Left ventricle myocardium superior (tissue), 1 donor: ENCODE data around the gene SPATA22. TPM values are rescaled to one million over a fixed set of nuclear protein-coding genes. Genes with fewer than 3 reads are reported as not detected.
"Not testable (repeated sequence)": the region's sequence is repeated elsewhere in the genome, so short reads cannot be mapped to it uniquely, and the experiment has no call there.

Experiments used
- ATAC-seq: fragments of 200-7000 bp; cut with Tn5 transposase; one replicate; pipeline ENCODE4 v1.9.1; 2020; ENCODE audit warnings: mild to moderate bottlenecking, moderate library complexity
- DNase-seq: peaks from one replicate; pipeline ENCODE4 v3.0.0-alpha.2; 2020
- intact Hi-C: fragments of 100-400 bp; cut with micrococcal nuclease; formaldehyde crosslinking; loops from one replicate; pipeline ENCODE4 v1.11.0; 2022
- total RNA-seq: library from RNA; stranded (reverse); fragmentation: NEBNext Ultra II Directional; extraction: Animal tissue kit (Norgen Biotek cat#: 25700); gene quantifications from one replicate; pipeline ENCODE4 v1.2.1, GENCODE V29; 2021
- donor health status: DM: no; HTN: yes; CAD: no; lungs with severe emphysema.

The SPATA22 gene
- total RNA-seq, 1 donor from 2014 or later: 0.50 TPM

GRCh38 chr17:3475812-3476610 is 4.4 kb upstream of the SPATA22 start, which contains the start of gene ASPA:
Gene ASPA (plus strand): TSS chr17:3475997. CDS start chr17:3476160, 163 bp downstream.
- ATAC-seq (peak; percentile 71), DNase-seq (no peak)
- intact Hi-C loops: no loop called here

GRCh38 chr17:3475251-3475685 is 3.6 kb upstream of the SPATA22 start:
- intact Hi-C loops: no loop called here
- no peak for DNase-seq
- peak; percentile 48 for ATAC-seq

GRCh38 chr17:3474212-3474611 is 2.6 kb upstream of the SPATA22 start:
- no peak for ATAC-seq
- no peak for DNase-seq
- intact Hi-C loops: no loop called here

GRCh38 chr17:3472137-3472536 is 518 bp upstream of the SPATA22 start:
- ATAC-seq (no peak), DNase-seq (no peak)
- intact Hi-C loops: no loop called here

- no peak for ATAC-seq
- intact Hi-C loops: no loop called here
- DNase-seq: no peak
Observed at GRCh38 chr17:3469529-3469928, 2.1 kb downstream of the SPATA22 start.

- intact Hi-C loops, DNase-seq, ATAC-seq: not testable (repeated sequence)
Observed at GRCh38 chr17:3466355-3466754, 5.3 kb downstream of the SPATA22 start.

GRCh38 chr17:3448059-3448665 is 23.5 kb downstream of the SPATA22 start:
- intact Hi-C loops: no loop called here
- no peak for ATAC-seq
- no peak for DNase-seq

GRCh38 chr17:3447625-3448024 is 24.0 kb downstream of the SPATA22 start:
- DNase-seq (no peak), ATAC-seq (no peak)
- intact Hi-C loops: no loop called here

- ATAC-seq (no peak), DNase-seq (no peak)
- intact Hi-C loops: no loop called here
Observed at GRCh38 chr17:3440451-3440850, 31.2 kb downstream of the SPATA22 start.

GRCh38 chr17:3438368-3438767 is 33.3 kb downstream of the SPATA22 start:
- intact Hi-C loops: no loop called here
- no peak for ATAC-seq
- DNase-seq: no peak

- intact Hi-C loops: no loop called here
- DNase-seq: no peak
- no peak for ATAC-seq
Observed at GRCh38 chr17:3433741-3434140, 37.9 kb downstream of the SPATA22 start, which contains the start of gene OR1E2. Gene OR1E2 (minus strand): TSS chr17:3433841. CDS start chr17:3433841, 0 bp downstream.

- intact Hi-C loops, ATAC-seq: not testable (repeated sequence)
- peak; percentile 37 for DNase-seq
Observed at GRCh38 chr17:3433215-3433614, 38.4 kb downstream of the SPATA22 start.

- DNase-seq (no peak), ATAC-seq (no peak)
- intact Hi-C loops: no loop called here
Observed at GRCh38 chr17:3418222-3418621, 53.4 kb downstream of the SPATA22 start.

- intact Hi-C loops: no loop called here
- DNase-seq (no peak), ATAC-seq (no peak)
Observed at GRCh38 chr17:3415610-3416009, 56.0 kb downstream of the SPATA22 start.

- ATAC-seq, DNase-seq, intact Hi-C loops: not testable (repeated sequence)
Observed at GRCh38 chr17:3412216-3412615, 59.4 kb downstream of the SPATA22 start.

GRCh38 chr17:3411070-3411469 is 60.5 kb downstream of the SPATA22 start, which contains the start of gene OR3A3:
Gene OR3A3 (plus strand): TSS chr17:3411370.
- intact Hi-C loops: no loop called here
- ATAC-seq: no peak
- no peak for DNase-seq

GRCh38 chr17:3403856-3404255 is 67.8 kb downstream of the SPATA22 start:
- ATAC-seq, intact Hi-C loops, DNase-seq: not testable (repeated sequence)

GRCh38 chr17:3401786-3402185 is 69.8 kb downstream of the SPATA22 start:
- intact Hi-C loops: no loop called here
- DNase-seq: no peak

GRCh38 chr17:3400055-3400454 is 71.6 kb downstream of the SPATA22 start:
- ATAC-seq (no peak), DNase-seq (no peak)
- intact Hi-C loops: no loop called here

More at GRCh38 chr17:3401786-3402185, 69.8 kb downstream of the SPATA22 start:
- ATAC-seq: no peak

GRCh38 chr17:3398310-3398709 is 73.3 kb downstream of the SPATA22 start, which contains the start of gene OR1E1:
Gene OR1E1 (minus strand): TSS chr17:3398410. CDS start chr17:3398410, 0 bp downstream.
- no peak for DNase-seq
- no peak for ATAC-seq
- intact Hi-C loops: no loop called here
